Measurements from ENCODE around the gene PANK2.
"Not testable (repeated sequence)": the region's sequence is repeated elsewhere in the genome, so short reads cannot be mapped to it uniquely, and the experiment has no call there.

PANK2 gene

DNA sequence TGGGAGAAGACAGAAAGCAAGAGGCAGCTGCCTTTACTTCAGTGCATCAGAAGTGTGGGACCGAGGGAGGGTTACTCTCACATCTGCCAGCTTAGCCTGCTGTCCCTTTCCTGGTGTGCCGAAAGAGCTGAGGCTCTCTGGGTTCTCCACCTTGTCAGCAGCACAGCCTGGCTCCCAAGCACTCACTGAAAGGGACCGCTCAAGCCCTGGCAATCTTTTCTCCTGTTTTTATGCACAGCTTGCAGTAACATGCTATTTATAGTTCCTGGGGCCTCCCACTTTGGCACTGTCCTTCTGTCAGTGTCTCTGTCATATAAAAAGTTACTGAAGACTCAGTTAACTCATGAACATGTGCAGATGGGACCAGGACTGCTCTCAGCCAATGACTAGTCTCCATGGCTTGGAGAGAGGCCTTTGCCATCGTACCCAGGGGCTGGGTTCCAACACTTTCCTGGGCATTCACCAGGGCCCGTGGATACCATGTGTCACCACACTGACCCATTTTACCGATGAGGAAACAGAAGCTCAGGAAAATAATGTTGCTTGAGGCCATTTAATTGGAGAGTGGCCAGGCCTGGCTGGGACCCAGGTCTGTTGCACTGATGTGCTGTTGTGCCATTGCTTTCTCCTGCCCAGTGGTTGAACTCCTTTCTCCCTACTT lies 46.2 kb downstream of the PANK2 start:
- no peak for DNase-seq
- TF ChIP-seq GATA1 (IDR thresholded peaks at IDR 0.05; ENCODE audit: low read depth, low read length) (no peak), POLR2A (IDR thresholded peaks at IDR 0.05; ENCODE audit: low read length) (no peak)

DNA sequence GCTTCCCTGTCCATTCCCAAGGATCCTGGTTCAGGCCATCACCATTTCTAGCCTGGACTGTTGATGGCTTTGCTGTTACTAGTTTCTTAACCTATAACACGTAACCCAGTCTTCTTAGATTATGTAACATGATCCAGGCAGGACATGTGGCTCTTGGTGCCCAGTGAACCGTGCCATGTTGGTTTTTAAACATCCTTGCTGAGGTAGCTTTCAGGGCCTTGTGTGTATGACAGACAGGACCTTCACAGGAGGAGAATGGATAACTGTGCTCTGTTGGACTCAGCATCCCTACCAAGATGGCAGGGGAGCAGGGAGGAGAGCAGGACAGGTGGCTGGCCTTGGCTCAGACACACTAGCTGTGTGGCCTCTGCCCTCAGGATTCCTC lies 46.8 kb downstream of the PANK2 start:
- no peak for TF ChIP-seq POLR2A (IDR thresholded peaks at IDR 0.05; ENCODE audit: low read length)
- TF ChIP-seq GATA1 (IDR thresholded peaks at IDR 0.05; ENCODE audit: low read depth, low read length) = no peak
- no peak for DNase-seq

DNA sequence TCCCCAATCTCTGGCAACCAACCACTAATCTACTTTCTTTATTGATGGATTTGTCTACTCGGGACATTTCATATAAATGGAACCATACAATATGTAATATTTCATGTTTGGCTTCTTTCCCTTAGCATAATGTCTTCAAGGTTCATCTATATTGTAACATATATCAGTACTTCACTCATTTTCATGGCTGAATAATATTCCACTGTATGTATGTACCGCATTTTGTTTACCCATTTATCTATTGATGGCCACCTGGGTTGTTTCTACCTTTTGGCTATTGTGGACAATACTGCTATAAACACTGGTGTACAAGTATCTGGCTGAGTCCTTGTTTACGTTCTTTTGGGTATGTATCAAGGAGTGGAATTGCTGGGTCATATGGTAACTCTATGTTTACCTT lies 48.4 kb downstream of the PANK2 start:
- TF ChIP-seq GATA1 (IDR thresholded peaks at IDR 0.05; ENCODE audit: low read depth, low read length) (no peak), POLR2A (IDR thresholded peaks at IDR 0.05; ENCODE audit: low read length) (no peak)
- DNase-seq = no peak

DNA sequence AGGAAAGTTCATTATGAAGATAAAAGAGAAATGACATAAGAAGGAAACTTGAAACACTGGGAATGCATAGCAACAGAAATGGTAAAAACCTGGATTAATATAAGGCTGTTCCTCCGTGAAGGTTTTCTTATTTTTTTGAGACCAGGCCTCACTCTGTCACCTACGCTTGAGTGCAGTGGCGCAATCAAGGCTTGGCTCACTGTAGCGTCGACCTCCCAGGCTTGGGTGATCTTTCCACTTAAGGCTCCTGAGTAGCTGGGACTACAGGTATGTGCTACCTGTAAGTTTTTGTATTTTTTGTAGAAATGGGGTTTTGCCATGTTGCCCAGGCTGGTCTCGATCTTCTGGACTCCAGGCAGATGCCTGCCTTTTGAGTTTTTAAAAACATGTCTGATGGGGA lies 51.7 kb downstream of the PANK2 start:
- TF ChIP-seq GATA1 (IDR thresholded peaks at IDR 0.05; ENCODE audit: low read depth, low read length) (no peak), POLR2A (IDR thresholded peaks at IDR 0.05; ENCODE audit: low read length) (no peak)
- no peak for DNase-seq

DNA sequence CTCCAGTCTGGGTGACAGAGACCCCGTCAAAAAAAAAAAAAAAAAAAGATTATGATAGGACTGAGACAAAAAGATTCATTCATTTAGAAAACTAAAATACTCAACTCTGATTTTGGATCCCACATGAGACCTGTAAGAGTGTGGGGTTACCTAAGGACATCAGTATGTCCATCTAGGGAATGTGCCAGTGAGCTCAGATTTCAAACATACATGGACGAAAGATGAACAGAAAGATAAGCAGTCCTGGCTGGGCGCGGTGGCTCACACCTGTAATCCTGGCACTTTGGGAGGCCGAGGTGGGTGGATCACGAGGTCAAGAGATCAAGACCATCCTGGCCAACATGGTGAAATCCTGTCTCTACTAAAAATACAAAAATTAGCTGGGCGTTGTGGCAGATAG lies 57.5 kb downstream of the PANK2 start:
- not testable (repeated sequence) for DNase-seq

DNA sequence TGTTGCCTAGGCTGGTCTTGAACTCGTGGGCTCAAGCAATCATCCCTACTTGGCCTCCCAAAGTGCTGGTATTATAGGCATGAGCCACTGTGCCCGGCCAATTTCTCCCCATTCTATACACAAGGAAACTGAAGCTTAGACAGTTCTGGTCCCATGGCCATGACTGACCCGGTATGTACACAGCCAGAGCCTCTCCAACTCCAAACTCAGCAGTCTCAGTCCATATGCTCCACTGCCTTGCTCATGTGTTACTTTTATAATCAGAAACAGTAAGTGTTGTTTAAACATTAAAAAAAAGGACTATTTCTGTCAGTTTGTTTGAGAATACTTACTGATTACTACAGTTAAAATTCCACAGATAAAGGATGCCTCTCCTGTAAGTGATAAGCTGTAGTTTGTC lies 75.5 kb downstream of the PANK2 start:
- no peak for DNase-seq
- no peak for TF ChIP-seq POLR2A (IDR thresholded peaks at IDR 0.05; ENCODE audit: low read length)
- TF ChIP-seq GATA1 (IDR thresholded peaks at IDR 0.05; ENCODE audit: low read depth, low read length) = no peak

DNA sequence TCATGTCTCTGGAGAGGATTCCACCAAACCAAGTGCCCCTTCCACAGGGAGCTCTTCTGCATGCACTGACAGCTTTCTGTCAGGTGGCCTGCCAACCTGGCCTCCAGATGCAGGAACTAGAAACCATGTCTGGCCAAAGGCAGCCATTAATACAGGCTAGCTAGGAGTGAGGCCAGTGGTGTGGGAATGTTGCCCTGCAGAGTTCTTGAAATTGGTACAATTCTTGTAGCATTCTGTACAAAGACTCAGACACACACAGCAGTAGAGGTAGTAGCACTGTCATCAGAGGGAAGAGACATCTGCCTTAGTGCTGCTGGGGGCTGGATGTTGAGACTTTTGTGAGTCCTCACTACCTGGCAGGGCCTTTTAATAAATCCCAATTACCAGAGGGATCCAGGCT lies 77.4 kb downstream of the PANK2 start:
- DNase-seq = no peak
- TF ChIP-seq GATA1 (IDR thresholded peaks at IDR 0.05; ENCODE audit: low read depth, low read length) (no peak), POLR2A (IDR thresholded peaks at IDR 0.05; ENCODE audit: low read length) (no peak)

DNA sequence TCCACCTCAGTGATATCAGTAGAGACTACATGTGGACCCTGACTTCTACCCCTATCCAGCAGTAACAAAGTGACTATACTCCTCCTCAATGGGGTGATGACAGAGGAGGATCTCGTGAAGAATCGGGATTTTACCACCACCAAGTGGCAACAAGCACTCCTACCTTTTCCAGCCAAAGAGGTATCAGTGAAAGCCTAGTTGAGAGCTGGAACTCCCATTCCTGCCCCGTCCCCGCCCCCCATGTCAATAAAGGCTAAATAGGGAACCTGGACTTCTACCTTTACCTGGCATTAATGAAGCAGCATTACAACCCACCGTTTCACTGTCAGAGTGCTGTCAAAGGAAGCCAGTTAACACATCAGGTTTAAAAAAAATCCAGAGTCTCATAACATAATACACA lies 80.8 kb downstream of the PANK2 start:
- no peak for DNase-seq
- TF ChIP-seq GATA1 (IDR thresholded peaks at IDR 0.05; ENCODE audit: low read depth, low read length) = no peak

DNA sequence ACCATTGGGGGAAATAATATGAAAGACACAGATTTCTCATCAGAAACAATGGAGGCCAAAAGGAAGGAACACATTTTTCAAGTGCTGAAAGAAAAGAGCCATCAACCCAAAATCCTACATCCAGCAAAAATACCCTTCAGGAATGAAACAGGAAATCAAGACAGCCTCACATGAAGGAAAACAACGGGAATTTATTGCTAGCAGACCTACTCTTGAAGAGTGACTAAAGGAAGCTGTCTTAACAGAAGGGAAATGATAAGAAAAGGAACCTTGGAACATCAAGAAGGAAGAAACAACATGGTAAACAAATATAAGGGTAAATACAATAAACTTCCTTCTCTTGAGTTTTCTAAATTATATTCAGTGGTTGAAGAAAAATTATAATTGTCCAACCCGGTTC lies 82.0 kb downstream of the PANK2 start:
- no peak for TF ChIP-seq GATA1 (IDR thresholded peaks at IDR 0.05; ENCODE audit: low read depth, low read length)
- TF ChIP-seq POLR2A (IDR thresholded peaks at IDR 0.05; ENCODE audit: low read length) = no peak
- no peak for DNase-seq

DNA sequence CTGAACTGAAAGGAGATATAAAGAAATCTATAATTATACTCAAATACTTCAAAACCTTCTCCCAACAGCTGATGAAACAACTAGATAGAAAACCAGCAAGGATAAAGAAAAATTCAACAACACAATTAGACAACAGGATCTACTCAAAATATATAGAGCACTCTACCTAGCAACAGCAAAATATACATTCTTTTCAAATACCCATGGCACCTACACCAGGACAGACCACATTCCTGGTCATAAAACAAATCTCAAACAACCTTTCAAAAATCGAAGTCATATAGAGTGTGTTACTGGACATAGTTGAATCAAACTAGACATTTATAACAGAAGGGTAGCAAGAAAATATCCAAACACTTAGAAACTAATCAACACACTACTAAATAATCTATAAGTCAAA lies 83.0 kb downstream of the PANK2 start:
- TF ChIP-seq GATA1 (IDR thresholded peaks at IDR 0.05; ENCODE audit: low read depth, low read length) (no peak), POLR2A (IDR thresholded peaks at IDR 0.05; ENCODE audit: low read length) (no peak)
- no peak for DNase-seq

DNA sequence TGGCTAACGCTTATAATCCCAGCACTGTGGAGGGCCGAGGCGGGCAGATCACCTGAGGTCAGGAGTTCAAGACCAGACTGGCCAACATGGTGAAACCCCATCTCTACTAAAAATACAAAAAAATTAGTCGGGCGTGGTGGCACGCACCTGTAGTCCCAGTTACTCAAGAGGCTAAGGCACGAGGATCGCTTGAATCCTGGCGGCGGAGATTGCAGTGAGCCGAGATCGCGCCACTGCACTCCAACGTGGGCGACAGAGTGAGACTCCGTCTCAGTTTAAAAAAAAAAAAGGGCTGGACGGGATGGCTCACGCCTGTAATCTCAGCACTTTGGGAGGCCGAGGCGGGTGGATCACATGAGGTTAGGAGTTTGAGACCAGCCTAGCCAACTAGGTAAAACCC lies 83.4 kb downstream of the PANK2 start:
- DNase-seq = not testable (repeated sequence)

DNA sequence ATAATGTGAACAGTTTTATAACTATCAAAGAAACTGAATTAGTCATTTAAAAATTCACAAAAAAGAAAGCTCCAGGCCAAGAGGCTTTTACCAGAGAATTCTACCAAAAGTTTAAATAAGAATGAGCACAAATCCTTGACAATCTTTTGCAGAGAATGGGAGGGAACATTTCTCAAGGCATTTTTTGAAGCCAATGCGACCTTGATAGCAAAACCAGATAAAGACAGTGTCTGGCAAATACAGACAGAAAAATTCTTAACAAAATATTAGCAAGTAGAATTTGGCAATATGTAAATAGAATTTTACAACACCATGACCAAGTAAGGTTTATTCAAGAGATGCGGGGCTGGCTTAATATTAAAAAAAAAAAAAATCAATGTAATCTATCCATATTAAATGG lies 84.5 kb downstream of the PANK2 start:
- no peak for DNase-seq
- TF ChIP-seq POLR2A (IDR thresholded peaks at IDR 0.05; ENCODE audit: low read length) (no peak), GATA1 (IDR thresholded peaks at IDR 0.05; ENCODE audit: low read depth, low read length) (no peak)

DNA sequence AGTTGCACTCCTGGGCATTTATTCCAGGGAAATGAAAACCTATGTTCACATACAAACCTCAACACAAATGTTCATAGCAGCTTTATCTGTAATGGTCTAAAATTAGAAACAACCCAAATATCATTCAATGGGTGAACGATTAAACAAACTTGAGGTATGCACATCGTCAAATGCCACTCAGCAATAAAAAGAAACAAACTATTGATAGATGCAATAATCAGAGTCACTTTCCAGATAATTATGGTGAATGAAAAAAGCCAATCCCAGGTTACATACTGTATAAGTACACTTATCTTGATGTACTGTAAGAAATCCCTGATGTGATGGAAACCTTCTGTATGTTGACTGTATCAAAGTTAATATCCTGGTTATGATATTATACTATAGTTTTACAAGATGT lies 87.3 kb downstream of the PANK2 start:
- DNase-seq = no peak
- TF ChIP-seq GATA1 (IDR thresholded peaks at IDR 0.05; ENCODE audit: low read depth, low read length) = no peak
- TF ChIP-seq POLR2A (IDR thresholded peaks at IDR 0.05; ENCODE audit: low read length) = no peak

Measured in erythroblast (primary cell).